Smooth muscle cell of bladder (primary cell): ENCODE results near the gene FGF19. TPM values are rescaled to one million over a fixed set of nuclear protein-coding genes. Genes with fewer than 3 reads are reported as not detected.

Experiments used
- total RNA-seq: library from RNA; depleted of rRNA; stranded (reverse); fragments of >200 nt; gene quantifications from 2 replicates; pipeline ENCODE4 v1.2.3, GENCODE V29; 2014

FGF19 gene, protein sequence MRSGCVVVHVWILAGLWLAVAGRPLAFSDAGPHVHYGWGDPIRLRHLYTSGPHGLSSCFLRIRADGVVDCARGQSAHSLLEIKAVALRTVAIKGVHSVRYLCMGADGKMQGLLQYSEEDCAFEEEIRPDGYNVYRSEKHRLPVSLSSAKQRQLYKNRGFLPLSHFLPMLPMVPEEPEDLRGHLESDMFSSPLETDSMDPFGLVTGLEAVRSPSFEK
- total RNA-seq: not detected in 2 replicates

DNA sequence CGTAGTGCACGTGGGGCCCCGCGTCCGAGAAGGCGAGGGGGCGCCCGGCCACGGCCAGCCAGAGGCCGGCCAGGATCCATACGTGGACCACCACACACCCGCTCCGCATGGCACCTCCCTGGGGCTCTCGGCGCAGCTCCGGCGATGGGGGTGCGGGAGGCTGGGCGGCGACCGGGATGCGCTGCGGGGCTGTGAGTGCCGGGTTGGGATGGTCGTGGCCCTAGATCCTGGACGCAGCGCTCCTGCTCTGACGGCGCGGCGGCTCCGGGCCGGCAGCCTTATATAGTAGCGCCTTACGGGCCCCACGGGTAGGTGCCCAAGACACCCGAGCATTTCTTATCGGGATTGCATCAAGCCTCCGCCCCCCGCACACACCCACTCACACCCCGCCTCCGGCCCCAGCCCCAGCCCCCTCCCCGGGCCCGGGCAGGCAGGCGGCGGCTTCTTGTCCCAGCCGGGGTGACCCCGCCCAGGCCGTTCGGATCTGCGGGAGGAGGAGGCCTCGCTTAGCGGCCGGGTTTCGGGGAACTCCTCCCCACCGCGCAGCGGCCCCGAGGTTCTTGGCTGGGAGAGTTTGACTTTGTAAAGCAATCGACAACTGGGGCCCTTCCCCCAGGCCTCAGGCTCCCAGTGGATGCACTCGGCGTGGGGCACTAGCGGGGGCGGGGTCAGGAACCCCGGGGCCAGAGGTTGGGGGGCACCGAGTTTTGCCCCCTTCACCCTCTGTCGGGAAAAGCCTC, at the start of gene FGF19:
Gene FGF19, minus strand, starts transcription at position 255 of the 740 bp plus-strand sequence. Its CDS starts 146 bp downstream, at position 109.

GRCh38 chr11:69674886-69675714, 28.7 kb downstream of the FGF19 start, which contains the start of gene LTO1:
Gene LTO1 (minus strand): TSS chr11:69675353. CDS start chr11:69675239, 114 bp downstream.

Other genes with a start within 250 kb of the FGF19 start
- not detected in 2 replicates for gene LINC01488, start 222.4 kb downstream of the FGF19 start, total RNA-seq
- gene CCND1, start 62.9 kb downstream of the FGF19 start, total RNA-seq: 117 and 208 TPM in 2 replicates
- 16.4 and 20.5 TPM in 2 replicates for gene LTO1, start 28.7 kb downstream of the FGF19 start, total RNA-seq
- not detected in 2 replicates for gene FGF4, start 71.3 kb upstream of the FGF19 start, total RNA-seq
- gene FGF3, start 115.4 kb upstream of the FGF19 start, total RNA-seq: not detected in 2 replicates